Activated naive CD4-positive, alpha-beta T cell treated with Interleukin-2 at 50 U/mL for 16 hours (primary cell): ENCODE data around the gene TUBGCP2.
"Not testable (repeated sequence)": the region's sequence is repeated elsewhere in the genome, so short reads cannot be mapped to it uniquely, and the experiment has no call there.

Source experiments
- DNase-seq: peaks from one replicate; pipeline ENCODE4 v3.0.0-alpha.2; 2020

The TUBGCP2 gene

DNA sequence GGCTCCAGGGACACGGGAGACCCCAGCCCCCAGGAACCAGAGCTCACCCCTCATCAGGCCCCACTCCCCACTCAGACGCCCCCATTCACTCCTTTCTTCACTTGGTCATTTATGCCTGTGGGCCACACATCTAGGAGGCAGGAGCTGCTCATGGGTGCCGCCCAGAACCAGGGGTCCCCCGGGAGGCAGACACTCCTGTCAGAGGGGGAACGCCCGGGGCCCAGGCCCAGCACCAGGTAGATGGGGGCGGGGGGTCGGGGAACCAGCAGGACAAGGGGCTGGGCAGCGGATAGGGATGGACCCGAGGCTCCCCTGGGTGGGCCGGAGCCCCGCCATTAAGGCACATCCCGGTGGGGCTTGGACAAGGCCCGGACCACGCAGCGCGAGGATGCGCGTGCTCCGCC is 16.2 kb upstream of the TUBGCP2 start:
- no peak for DNase-seq

DNA sequence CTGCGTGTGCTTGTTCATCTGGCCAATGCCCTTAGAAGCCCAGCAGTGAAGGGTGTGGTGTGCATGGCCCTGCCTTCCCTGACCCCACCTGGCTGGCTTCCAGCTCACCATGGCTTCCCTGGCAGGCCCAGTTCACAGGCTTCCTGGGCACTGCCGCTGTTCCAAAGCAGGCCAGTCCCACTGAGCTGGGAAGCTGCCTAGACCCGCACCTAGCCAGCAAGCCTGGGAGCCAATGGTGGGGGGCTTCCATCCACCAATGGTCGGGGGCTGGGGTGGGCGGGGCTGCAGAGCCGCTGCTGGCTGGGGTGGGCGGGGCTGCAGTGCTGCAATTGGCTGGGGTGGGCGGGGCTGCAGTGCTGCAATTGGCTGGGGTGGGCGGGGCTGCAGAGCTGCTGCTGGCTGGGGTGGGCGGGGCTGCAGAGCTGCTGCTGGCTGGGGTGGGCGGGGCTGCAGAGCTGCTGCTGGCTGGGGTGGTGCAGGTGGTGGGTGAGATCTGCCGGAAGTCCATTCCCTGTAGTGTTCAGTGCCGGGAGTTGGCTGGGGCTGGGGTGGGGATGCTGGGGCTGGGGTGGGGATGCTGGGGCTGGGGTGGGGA is 15.6 kb upstream of the TUBGCP2 start:
- peak; percentile 63 for DNase-seq

DNA sequence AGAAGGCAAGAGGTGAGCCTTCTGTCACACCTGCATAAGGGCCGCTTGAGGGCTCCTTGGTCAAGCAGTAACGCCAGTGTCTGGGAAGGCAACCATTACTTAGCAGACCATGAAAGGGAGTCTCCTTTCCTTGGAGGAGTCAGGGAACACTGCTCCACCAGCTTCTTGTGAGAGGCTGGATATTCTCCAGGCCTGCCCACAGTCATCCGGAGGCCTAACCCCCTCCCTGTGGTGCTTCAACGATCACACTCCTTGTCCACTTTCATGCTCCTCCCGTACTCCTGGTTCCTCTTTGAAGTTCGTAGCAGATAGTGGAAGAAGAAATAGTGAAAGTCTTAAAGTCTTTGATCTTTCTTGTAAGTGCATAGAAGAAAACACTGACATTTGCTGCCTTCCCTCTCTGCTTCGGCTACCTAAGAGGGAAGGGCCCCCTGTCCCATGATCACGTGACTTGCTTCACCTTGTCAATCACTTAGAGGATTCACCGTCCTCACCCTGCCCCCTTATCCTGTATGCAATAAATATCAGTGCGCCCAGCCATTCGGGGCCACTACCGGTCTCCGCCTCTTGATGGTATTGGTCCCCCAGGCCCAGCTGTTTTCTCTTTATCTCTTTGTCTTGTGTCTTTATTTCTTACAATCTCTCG is 13.5 kb upstream of the TUBGCP2 start:
- DNase-seq = not testable (repeated sequence)

DNA sequence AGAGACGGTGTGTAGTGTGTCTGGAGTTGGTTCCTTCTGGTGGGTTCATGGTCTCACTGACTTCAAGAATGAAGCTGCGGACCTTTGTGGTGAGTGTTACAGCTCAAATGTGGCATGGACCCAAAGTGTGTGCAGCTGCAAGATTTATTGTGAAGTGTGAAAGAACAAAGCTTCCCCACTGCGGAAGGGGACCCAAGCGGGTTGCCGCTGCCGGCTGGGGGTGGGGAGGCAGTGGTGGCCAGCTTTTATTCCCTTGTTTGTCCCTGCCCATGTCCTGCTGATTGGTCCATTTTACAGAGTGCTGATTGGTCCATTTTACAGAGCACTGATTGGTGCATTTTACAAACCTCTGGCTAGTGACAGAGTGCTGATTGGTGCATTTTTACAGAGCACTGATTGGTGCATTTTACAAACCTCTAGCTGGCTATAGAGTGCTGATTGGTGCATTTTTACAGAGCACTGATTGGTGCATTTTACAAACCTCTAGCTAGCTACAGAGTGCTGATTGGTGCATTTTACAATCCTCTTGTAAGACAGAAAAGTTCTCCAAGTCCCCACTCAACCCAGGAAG is 12.3 kb upstream of the TUBGCP2 start:
- DNase-seq = not testable (repeated sequence)

DNA sequence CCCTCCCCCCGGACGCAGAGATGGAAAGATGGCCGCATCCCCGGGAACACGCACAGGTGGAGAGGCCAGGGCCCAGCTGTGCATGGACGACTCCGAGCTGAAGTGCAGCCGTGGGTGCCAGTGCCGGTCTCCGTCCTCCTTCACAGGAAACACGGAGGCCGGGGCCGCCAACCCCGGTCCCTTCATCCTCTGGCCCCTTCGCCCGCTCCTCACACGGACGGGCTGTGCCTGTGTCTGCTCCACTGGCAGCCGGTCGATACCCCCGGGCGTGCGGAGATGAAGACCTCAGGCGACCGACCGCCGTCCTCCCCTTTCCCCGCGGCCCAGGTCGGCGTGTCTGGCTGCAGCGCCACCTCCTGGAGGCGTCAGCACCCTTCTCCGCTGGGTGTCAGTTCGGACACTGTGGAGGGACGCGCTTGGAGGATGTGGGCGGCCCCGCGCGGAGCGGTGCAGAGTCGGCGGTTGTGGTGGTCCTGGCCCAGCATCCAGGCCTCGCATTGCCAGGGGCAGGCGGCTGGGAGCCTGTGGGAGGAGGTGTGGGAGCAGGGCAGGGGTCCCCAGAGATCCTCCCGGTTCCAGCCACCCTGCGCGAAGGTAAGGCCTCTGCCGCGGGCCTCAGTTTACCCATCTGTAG is 9.9 kb upstream of the TUBGCP2 start:
- DNase-seq = peak; percentile 72

DNA sequence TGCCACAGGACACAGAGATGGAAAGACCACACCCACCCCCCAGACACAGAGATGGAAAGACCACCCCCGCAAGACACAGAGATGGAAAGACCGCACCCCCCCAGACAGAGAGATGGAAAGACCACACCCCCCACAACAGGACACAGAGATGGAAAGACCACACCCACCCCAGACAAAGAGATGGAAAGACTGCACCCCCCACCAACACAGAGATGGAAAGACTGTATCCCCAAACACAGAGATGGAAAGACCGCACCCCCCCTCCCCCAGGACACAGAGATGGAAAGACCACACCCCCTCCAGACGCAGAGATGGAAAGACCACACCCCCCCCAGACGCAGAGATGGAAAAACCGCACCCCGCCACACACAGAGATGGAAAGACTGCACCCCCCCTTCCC is 8.1 kb upstream of the TUBGCP2 start:
- no peak for DNase-seq

DNA sequence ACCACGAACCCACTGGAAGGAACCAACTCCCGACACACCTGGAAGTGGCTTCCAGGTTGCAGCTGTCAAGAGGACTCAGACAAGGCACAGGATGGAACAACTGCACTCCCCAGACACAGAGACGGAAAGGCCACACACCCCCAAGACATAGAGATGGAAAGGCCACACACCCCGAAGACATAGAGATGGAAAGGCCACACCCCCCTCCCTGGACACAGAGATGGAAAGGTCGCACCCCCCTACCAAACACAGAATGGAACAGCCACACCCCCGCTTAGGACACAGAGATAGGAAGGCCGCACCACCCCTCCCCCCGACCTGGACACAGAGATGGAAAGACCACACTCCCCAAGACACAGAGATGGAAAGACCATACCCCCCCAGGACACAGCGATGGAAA is 7.6 kb upstream of the TUBGCP2 start:
- DNase-seq = no peak

DNA sequence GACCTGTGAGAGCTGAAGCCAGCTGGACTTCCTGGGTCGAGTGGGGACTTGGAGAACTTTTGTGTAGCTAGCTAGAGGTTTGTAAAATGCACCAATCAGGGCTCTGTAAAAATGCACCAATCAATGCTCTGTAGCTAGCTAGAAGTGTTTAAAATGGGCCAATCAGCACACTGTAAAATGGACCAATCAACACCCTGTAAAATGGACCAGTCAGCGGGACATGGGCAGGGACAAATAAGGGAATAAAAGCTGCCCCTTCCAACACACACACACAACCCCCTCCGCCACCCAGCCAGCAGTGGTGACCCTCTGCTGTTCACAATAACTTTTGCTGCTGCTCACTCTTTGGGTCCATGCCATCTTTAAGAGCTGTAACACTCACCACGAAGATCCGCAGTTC is 7.2 kb upstream of the TUBGCP2 start:
- no peak for DNase-seq

DNA sequence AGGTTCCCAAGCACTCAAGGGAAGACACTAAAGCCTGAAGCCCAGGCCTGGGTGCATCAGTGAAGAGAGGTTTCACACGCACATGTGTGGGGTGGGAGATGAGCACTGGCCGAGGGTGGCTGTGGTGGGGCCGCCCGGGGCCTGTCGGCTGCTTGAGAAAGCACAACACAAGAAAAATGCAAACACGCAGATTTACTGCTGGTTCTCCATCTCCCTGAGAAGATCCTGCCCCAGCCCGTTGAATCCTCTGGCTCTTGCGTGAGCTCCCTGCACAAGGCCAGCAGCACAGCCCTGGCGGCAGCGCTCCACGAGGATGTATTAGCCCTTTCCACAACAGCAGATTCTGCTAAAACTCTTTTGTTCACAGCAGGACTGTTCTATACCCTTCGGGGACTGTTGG is 6.2 kb upstream of the TUBGCP2 start:
- no peak for DNase-seq

DNA sequence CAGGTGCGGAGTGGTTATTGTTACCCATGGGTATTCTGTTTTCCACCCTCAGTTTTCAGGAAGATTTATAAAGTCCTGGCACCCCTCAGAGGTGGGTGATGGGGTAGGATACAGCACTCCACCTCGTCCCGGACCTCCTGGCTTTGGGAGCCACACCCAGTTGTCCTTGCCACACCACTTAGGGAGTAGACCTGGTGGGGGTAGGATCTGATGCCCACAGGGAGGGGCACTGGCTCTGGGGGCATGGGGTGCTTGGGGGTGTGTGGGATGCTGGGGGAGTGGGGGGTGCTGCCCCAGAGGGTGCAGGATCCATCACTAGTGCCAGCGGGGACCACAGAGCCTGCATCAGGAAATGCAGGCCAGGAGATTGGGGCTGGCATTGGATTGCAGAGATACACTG is 4.5 kb upstream of the TUBGCP2 start:
- DNase-seq = no peak

DNA sequence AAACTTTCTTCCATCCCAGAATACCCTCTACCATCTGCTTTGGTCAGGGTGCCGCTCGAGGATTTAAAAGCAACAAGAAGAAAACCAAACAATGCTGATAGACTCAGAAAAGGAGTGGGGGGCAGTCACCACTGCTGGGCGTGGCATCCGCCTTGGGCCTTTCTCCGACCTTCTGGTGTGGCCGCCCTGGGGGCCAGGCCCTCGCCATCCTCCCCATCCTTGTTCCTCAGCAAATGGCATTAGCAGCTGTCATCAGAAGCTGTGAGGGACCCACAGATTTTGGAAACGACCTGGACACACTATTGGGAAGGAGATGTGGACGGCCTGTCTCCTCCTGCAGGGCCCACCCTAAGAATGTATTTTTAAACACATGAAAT is 4.1 kb upstream of the TUBGCP2 start:
- DNase-seq = no peak

DNA sequence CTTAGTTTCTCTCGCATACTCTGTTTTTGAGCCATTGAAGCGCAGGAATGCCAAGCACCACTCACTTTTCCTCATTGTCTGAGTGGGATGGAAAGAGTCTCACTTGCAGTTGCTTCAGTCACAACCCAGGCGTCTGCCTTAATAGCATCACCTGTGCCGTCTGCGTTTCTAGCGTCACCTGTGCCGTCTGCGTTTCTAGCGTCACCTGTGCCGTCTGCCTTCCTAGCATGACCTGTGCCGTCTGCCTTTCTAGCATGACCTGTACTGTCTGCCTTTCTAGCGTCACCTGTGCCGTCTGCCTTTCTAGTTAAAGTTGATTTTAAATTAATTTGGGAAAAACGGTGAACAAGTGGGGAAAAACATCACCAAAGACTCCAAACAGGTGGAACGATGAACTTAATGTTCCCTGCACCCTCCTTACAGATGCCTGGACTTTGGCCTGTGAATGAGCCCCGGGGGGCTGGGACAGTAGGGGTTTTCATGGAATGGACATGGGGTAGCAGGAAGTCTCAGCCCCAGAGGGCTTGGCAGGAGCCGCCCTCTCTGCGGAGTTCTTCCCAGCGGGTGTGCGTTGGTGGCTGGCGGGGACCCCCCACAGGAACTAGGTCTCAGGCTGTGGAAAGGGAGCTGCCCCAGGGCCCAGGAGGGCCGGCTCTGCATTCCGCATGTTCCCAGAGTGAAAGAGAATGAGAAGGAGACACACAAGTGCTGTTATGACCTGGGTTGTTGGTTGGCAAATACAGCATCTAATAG is 3.5 kb upstream of the TUBGCP2 start:
- no peak for DNase-seq

DNA sequence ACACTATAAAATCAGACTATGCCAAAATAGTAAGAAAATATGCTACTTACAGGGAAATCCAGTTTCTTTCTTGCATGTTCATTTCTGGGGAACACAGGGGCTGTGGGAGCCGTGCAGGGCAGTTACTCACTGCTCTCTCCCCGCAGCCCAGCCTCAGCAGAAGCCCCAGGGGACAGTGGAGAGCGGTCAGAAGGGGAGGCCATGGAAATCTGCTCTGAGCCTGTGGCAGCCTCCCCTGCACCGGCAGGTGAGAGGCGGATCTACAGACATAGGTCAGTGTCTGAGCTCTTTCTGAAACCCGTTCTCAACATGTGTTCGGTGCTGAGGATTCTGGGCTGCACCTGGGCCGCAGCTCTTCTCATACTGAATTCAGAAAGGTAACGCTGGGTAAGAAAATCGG is 2.9 kb upstream of the TUBGCP2 start:
- DNase-seq = no peak

DNA sequence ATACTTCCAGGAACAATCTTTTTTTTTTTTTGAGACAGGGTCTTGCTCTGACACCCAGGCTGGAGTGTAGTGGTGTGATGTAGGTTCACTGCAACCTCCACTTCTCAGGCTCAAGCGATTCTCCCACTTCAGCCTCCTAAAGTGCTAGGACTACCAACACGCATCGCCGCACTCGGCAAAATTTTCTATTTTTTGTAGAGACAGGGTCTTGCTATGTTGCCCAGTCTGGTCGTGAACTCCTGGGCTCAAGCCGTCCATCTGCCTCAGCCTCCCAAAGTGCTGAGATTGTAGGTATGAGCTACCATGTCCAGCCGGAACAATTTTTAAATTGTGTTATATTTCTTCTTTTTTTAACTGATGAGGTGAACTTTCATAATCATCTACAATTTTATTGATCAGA is 2.1 kb upstream of the TUBGCP2 start:
- DNase-seq = no peak

DNA sequence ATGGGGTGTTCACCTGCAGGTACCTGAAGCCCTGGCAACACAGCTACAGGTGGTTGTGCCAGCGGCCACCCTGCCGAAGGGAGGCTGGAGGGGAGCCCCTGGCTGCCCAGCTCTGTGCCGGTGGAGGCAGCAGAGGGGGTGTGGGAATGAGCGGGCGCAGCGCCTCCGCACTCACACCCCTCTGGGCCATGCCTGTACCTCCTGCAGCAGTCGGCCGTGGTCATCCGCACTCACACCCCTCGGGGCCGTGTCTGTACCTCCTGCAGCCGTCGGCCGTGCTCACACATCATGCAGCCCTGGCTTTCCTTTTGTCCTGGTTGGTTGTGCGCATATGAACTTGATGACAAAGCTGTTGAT is 1.7 kb upstream of the TUBGCP2 start:
- no peak for DNase-seq

DNA sequence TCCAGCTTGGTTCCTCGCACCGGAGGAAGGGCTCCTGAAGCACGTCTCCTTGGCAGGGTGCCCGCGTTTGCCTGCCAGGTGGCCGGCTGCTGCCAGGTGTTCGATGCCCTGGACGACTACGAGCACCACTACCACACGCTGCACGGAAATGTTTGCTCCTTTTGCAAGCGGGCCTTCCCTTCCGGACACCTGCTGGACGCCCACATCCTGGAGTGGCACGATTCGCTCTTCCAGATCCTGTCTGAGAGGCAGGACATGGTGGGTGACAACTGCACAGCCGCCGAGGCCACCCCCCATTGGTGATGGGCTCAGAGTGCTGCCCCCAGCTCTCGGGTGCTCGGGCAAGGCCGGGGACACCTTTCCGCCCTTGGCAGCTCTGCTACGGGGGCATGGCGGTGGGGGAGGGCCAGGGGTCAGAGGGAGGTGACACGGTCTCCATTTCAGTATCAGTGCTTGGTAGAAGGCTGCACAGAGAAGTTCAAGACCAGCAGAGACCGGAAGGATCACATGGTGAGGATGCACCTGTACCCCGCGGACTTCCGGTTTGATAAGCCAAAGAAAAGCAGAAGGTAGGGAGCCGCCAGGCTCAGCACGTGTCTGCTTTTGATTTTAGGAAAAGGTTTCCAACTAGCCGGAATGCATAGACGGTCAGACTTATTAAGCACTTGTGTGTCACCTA is 1.2 kb upstream of the TUBGCP2 start:
- DNase-seq = no peak

DNA sequence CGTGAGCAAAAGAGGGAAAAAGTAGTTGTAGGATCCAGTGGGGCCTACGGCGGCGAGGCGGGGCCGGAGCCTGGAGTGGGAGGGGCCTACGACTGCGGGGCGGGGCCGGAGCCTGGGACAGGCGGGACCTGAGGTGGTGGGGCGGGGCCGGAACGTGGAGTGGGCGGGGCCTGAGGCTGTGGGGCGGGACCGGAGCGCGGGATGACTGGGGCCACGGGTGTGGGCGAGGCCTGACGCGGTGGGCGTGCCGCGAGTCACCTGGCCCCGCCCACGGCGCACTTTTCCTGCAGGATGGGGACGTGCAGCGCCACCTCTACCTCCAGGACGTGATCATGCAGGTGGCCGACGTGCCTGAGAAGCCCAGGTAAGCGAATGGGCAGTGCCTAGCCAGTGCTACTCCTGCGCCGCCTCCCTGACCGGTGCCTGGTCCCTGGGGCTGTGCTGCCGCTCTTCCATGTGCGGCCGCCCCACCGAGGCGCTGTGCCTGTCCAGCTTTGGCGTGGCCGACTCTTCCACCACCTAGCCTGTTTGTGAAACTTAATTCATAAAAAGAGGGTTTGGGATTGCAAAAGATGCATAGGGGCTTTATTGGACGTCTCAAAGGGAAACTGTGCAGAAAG is 538 bp upstream of the TUBGCP2 start:
- DNase-seq = peak; percentile 89

DNA sequence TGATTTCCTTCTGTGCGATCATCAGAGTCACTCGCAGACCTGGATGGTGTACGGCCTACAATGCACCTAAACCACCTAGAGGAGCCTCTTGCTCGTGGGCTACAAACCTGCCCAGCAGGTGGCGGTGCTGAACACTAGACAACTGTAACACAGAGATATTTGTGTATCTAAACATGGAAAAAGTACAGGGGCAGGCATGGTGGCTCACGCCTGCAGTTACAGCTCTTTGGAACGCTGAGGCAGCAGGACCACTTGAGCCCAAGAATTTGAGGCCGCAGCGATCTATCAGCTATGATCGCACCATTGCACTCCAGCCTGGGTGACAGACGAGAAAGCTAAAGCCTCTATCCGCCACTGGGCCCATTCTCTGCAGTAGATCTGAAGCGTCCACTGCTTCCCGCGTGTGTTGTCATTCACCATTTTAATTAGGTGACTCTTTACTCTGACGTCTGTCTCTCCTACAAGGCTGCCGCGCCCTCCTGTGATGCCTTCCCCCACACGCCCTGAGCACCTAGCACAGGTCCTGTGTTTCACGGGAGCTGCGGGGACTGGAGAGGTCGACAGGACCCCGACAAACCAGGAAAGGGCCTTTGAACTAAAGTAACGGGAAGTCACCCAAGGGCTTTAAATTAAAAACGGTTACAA is 774 bp downstream of the TUBGCP2 start:
- DNase-seq = peak; percentile 89

DNA sequence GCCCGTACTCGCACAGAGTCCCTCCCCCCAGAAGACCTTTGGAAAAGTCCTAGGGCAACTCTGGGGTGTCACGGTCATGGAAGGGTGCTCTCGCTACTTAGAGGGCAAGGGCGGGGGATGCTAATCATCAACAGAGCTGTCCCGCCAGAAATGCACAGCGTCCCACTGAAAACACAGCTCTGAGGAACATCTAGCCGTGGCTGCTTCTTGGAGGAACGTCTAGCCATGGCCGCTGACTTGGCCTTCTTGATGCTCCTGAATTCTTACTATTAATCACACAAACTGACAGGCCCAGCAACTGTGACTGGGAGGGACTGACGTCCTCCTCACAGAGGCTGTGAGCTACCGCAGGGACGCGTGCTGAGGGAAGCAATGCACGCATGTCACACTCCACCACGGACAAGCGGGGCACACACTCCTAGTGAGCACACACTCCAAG is 1.7 kb downstream of the TUBGCP2 start:
- DNase-seq = no peak

DNA sequence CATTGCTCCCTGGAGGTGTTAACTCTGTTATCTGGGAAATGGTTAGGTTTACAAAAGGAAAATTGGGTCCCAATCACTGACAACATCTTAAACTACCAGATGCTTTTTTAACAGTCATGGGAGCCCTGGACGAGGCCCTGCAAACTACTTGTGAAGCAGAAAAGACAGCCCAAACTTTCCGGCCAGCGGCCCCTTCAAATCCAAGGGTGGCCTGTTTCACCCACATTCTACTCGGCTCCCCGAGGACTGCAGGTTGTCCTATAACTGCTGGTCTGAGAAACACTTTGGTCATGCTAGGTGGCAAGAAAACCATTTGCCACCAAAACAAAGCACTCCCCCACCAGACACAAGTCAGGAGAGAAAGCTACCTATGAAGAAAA is 2.6 kb downstream of the TUBGCP2 start:
- DNase-seq = no peak

DNA sequence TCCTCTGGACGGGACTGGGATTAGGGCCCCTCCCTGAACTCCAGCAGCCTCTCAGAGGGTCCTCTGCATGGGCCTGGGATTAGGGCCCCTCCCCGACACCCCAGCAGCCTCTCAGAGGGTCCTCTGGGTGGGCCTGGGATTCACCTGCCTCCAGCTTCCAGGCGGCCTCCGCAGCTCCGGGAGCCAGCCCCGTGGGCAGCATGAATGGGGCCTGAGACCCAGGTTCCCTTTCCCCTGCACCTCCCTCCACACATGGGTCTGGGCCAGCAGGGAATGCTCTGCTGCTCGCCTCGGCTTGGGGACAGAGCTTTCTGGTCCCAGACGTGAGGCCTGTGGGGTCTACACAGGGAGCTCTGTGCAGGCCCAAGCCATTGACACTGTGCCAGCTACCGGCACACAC is 5.5 kb downstream of the TUBGCP2 start:
- DNase-seq = no peak

DNA sequence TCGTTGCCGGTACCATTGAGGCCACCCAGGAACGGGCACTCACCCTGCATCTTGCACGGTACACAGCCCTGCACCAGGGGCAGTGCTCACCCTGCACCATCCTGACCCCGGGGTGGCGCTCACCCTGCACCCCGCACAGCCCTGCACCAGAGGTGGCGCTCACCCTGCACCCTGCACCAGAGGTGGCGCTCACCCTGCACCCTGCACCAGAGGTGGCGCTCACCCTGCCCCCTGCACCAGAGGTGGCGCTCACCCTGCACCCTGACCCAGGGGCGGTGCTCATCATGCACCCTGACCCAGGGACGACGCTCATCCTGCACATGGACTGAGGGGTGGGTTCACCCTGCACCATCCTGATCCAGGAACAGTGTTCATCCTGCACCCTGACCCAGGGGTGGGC is 6.4 kb downstream of the TUBGCP2 start:
- no peak for DNase-seq
